Measurements from ENCODE around the gene SNX17.

DNA sequence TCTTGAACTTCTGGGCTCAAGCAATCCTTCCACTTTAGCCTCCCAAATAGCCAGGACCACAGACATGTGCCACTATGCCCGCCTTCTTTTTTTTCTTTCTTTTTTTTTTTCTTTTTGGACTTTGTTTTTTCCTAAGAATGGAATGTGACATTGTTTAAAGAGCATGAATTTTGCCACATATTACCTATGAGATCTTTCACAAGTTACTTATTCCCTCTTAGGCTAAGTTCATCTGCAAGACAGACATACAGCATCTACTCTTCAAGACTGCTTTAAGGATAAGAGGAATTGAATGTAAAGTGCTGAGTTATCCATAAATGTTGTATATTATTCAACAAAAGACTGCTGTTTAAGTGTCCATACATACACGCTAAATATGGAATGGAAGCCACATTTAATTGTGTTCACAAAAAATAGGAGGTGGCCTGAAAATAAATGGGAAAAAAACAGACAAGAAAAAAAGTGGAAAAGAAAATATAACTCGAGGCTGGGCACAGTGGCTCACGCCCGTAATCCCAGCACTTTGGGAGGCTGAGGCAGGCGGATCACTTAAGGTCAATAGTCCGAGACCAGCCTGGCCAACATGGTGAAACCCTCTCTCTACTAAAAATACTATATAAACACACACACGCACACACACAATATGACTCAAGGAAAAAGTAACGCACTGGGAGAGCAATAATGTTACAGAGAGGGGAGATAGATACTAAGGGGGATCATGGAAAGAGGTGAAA, 42.2 kb downstream of the SNX17 start:
- TF ChIP-seq, protein P1, sequence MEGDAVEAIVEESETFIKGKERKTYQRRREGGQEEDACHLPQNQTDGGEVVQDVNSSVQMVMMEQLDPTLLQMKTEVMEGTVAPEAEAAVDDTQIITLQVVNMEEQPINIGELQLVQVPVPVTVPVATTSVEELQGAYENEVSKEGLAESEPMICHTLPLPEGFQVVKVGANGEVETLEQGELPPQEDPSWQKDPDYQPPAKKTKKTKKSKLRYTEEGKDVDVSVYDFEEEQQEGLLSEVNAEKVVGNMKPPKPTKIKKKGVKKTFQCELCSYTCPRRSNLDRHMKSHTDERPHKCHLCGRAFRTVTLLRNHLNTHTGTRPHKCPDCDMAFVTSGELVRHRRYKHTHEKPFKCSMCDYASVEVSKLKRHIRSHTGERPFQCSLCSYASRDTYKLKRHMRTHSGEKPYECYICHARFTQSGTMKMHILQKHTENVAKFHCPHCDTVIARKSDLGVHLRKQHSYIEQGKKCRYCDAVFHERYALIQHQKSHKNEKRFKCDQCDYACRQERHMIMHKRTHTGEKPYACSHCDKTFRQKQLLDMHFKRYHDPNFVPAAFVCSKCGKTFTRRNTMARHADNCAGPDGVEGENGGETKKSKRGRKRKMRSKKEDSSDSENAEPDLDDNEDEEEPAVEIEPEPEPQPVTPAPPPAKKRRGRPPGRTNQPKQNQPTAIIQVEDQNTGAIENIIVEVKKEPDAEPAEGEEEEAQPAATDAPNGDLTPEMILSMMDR (IDR thresholded peaks at IDR 0.05): no peak
- TF ChIP-seq EP300 (IDR thresholded peaks at IDR 0.05) (no peak), POLR2A (IDR thresholded peaks at IDR 0.05) (no peak)
